PC-3 (cell line): ENCODE results near the gene TMC3.

Experiments used
- EZH2 ChIP-seq: fragments of 300-600 bp; sonication (generic); IDR thresholded peaks from one replicate; pipeline ENCODE4 v1.6.1; 2017; ENCODE audit warnings: antibody characterized with exemption, mild to moderate bottlenecking, low read length; ENCODE audit not compliant: unreplicated experiment
- TF ChIP-seq, protein P1 (sequence below): fragments of 300-600 bp; sonication (generic); conservative IDR thresholded peaks from 2 replicates; pipeline ENCODE4 v1.5.1; 2017; ENCODE audit warnings: antibody characterized with exemption, low read depth, mild to moderate bottlenecking, low read length

DNA sequence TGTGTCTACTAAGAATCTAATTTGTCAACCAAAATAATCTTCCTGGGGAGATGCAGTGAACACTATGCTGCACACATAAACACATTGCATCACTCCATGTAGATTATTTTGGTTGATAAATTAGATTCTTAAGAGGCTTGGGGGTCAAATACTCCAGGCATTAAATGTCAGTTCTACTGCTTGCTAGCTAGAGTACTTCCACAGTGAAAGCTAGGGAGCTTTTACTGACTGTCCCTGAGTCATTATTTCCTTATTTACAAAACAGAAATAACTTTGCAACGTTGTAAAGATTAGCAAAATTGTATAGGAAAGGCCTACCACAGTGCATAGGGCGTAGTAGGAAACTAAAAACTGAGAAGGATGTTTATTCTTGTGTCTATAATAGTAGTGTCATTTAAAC is 12.9 kb upstream of the TMC3 start:
- TF ChIP-seq, protein P1, sequence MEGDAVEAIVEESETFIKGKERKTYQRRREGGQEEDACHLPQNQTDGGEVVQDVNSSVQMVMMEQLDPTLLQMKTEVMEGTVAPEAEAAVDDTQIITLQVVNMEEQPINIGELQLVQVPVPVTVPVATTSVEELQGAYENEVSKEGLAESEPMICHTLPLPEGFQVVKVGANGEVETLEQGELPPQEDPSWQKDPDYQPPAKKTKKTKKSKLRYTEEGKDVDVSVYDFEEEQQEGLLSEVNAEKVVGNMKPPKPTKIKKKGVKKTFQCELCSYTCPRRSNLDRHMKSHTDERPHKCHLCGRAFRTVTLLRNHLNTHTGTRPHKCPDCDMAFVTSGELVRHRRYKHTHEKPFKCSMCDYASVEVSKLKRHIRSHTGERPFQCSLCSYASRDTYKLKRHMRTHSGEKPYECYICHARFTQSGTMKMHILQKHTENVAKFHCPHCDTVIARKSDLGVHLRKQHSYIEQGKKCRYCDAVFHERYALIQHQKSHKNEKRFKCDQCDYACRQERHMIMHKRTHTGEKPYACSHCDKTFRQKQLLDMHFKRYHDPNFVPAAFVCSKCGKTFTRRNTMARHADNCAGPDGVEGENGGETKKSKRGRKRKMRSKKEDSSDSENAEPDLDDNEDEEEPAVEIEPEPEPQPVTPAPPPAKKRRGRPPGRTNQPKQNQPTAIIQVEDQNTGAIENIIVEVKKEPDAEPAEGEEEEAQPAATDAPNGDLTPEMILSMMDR = no peak
- TF ChIP-seq EZH2 = no peak
